HG03521 (cell line): ENCODE results near the gene GPR162.

Experiments used
- ATAC-seq: cut with Tn5 transposase; IDR thresholded peaks from one replicate; pipeline ENCODE4 v1.9.1; 2021; ENCODE audit warnings: mild to moderate bottlenecking, moderate library complexity; ENCODE audit not compliant: unreplicated experiment

Gene GPR162

GRCh38 chr12:6786416-6787094 lies 35.1 kb upstream of the GPR162 start:
- no peak for ATAC-seq

- ATAC-seq: no peak
These were observed 34.3 kb upstream of the GPR162 start for GRCh38 chr12:6787309-6787708.

GRCh38 chr12:6788972-6789924 lies 32.4 kb upstream of the GPR162 start, which contains the start of gene CD4:
TSS of gene CD4 (plus strand) at chr12:6789528. CDS start at chr12:6800139, 10,611 bp downstream.
- ATAC-seq: no peak

GRCh38 chr12:6790496-6791150 lies 31.0 kb upstream of the GPR162 start:
- ATAC-seq: no peak

- ATAC-seq: no peak
These were observed 29.6 kb upstream of the GPR162 start for GRCh38 chr12:6791931-6792520.

GRCh38 chr12:6792522-6793201 lies 29.0 kb upstream of the GPR162 start:
- no peak for ATAC-seq

GRCh38 chr12:6795088-6795487 lies 26.5 kb upstream of the GPR162 start:
- no peak for ATAC-seq

GRCh38 chr12:6796576-6796975 lies 25.0 kb upstream of the GPR162 start:
- ATAC-seq: no peak

GRCh38 chr12:6799147-6799546 lies 22.5 kb upstream of the GPR162 start:
- no peak for ATAC-seq

- ATAC-seq: no peak
These were observed 14.5 kb upstream of the GPR162 start for GRCh38 chr12:6807170-6807569.

GRCh38 chr12:6809056-6809455 lies 12.6 kb upstream of the GPR162 start:
- ATAC-seq: no peak

GRCh38 chr12:6810758-6811157 lies 10.9 kb upstream of the GPR162 start:
- no peak for ATAC-seq

GRCh38 chr12:6813363-6813762 lies 8.3 kb upstream of the GPR162 start:
- ATAC-seq: no peak

GRCh38 chr12:6816598-6816997 lies 5.0 kb upstream of the GPR162 start:
- no peak for ATAC-seq

GRCh38 chr12:6817098-6817497 lies 4.5 kb upstream of the GPR162 start:
- ATAC-seq: no peak

- ATAC-seq: no peak
These were observed 3.9 kb upstream of the GPR162 start for GRCh38 chr12:6817662-6818157.

- ATAC-seq: no peak
These were observed 3.4 kb upstream of the GPR162 start for GRCh38 chr12:6818222-6818621.

- no peak for ATAC-seq
These were observed 3.0 kb upstream of the GPR162 start for GRCh38 chr12:6818645-6819044.

- no peak for ATAC-seq
These were observed 2.3 kb upstream of the GPR162 start for GRCh38 chr12:6819106-6820030.
